Parathyroid adenoma (tissue), 2 donors: ENCODE results near the gene R3HDM2.

ENCODE experiments used
- H2AFZ ChIP-seq: fragments of 300-600 bp; sonication (generic); one replicate; pipeline ENCODE4 v1.7.0; 2017; ENCODE audit warnings: antibody characterized with exemption, mild to moderate bottlenecking
- H3K27ac ChIP-seq: fragments of 300-600 bp; sonication (generic); one replicate; pipeline ENCODE4 v1.7.0; 2017
- H3K27me3 ChIP-seq: fragments of 300-600 bp; sonication (generic); one replicate; pipeline ENCODE4 v1.7.0; 2017; ENCODE audit warnings: low read length; ENCODE audit not compliant: control insufficient read depth, insufficient read depth
- H3K36me3 ChIP-seq: fragments of 300-600 bp; sonication (generic); one replicate; pipeline ENCODE4 v1.7.0; 2017; ENCODE audit warnings: low read length; ENCODE audit not compliant: control insufficient read depth, insufficient read depth
- H3K4me1 ChIP-seq: fragments of 300-600 bp; sonication (generic); one replicate; pipeline ENCODE4 v1.7.0; 2017; ENCODE audit warnings: control low read depth
- H3K4me2 ChIP-seq: fragments of 300-600 bp; sonication (generic); one replicate; pipeline ENCODE4 v1.7.0; 2017; ENCODE audit warnings: low read length
- H3K4me3 ChIP-seq: fragments of 300-600 bp; sonication (generic); one replicate; pipeline ENCODE4 v1.7.0; 2017; ENCODE audit warnings: low read depth, low read length
- H3K79me2 ChIP-seq: fragments of 300-600 bp; sonication (generic); one replicate; pipeline ENCODE4 v1.7.0; 2017; ENCODE audit warnings: control low read depth
- H3K9ac ChIP-seq: fragments of 300-600 bp; sonication (generic); one replicate; pipeline ENCODE4 v1.7.0; 2017; ENCODE audit warnings: mild to moderate bottlenecking
- H3K9me3 ChIP-seq: fragments of 300-600 bp; sonication (generic); one replicate; pipeline ENCODE4 v1.7.0; 2017; ENCODE audit warnings: low read length; ENCODE audit not compliant: control insufficient read depth
- CTCF ChIP-seq: fragments of 300-600 bp; sonication (generic); IDR thresholded peaks from one replicate; pipeline ENCODE4 v1.7.0; 2017; ENCODE audit warnings: antibody characterized with exemption, mild to moderate bottlenecking
- donor health status: primary hyperparathyroidism.

Gene R3HDM2

GRCh38 chr12:57474430-57474829 lies 43.6 kb upstream of the R3HDM2 start:
- H3K4me1 ChIP-seq: peaks cover 11% of the 10 kb centered on the region
- no peak overlapping the region for H2AFZ ChIP-seq
- no peaks in the 10 kb centered on the region for H3K36me3 ChIP-seq
- TF ChIP-seq CTCF: no peak
- no peak overlapping the region for H3K4me2 ChIP-seq
- no peak overlapping the region for H3K27ac ChIP-seq
- H3K9me3 ChIP-seq: no peaks in the 10 kb centered on the region
- H3K27me3 ChIP-seq: peaks cover 7% of the 10 kb centered on the region
- H3K9ac ChIP-seq: no peak overlapping the region
- H3K4me3 ChIP-seq: no peak overlapping the region
- H3K79me2 ChIP-seq: no peaks in the 10 kb centered on the region

GRCh38 chr12:57473886-57474285 lies 43.0 kb upstream of the R3HDM2 start:
- peaks cover 11% of the 10 kb centered on the region for H3K4me1 ChIP-seq
- TF ChIP-seq CTCF: no peak
- H3K9me3 ChIP-seq: no peaks in the 10 kb centered on the region
- H3K4me3 ChIP-seq: no peak overlapping the region
- H3K79me2 ChIP-seq: no peaks in the 10 kb centered on the region
- H3K27me3 ChIP-seq: peaks cover 7% of the 10 kb centered on the region
- H3K36me3 ChIP-seq: no peaks in the 10 kb centered on the region
- H2AFZ ChIP-seq: no peak overlapping the region
- H3K9ac ChIP-seq: no peak overlapping the region
- H3K4me2 ChIP-seq: no peak overlapping the region
- H3K27ac ChIP-seq: no peak overlapping the region

GRCh38 chr12:57473392-57473791 lies 42.5 kb upstream of the R3HDM2 start:
- Histone ChIP-seq H3K79me2 (no peaks in the 10 kb centered on the region), H3K9ac (no peak overlapping the region), H3K9me3 (no peaks in the 10 kb centered on the region), H3K4me3 (no peak overlapping the region), H3K27ac (no peak overlapping the region), H3K36me3 (no peaks in the 10 kb centered on the region), H2AFZ (no peak overlapping the region), H3K4me1 (peaks cover 11% of the 10 kb centered on the region), H3K27me3 (peaks cover 7% of the 10 kb centered on the region), H3K4me2 (no peak overlapping the region)
- no peak for TF ChIP-seq CTCF

- Histone ChIP-seq H3K79me2 (no peaks in the 10 kb centered on the region), H3K9ac (no peak overlapping the region), H3K4me1 (peaks cover 11% of the 10 kb centered on the region), H3K4me2 (no peak overlapping the region), H3K27me3 (peaks cover 7% of the 10 kb centered on the region), H3K9me3 (no peaks in the 10 kb centered on the region), H2AFZ (no peak overlapping the region), H3K4me3 (no peak overlapping the region), H3K27ac (no peak overlapping the region), H3K36me3 (no peaks in the 10 kb centered on the region)
- TF ChIP-seq CTCF: no peak
Measured at GRCh38 chr12:57472391-57472790, 41.5 kb upstream of the R3HDM2 start.

GRCh38 chr12:57471661-57472060 lies 40.8 kb upstream of the R3HDM2 start:
- Histone ChIP-seq H2AFZ (no peak overlapping the region), H3K4me3 (no peak overlapping the region), H3K27me3 (peaks cover 7% of the 10 kb centered on the region), H3K4me1 (peaks cover 11% of the 10 kb centered on the region), H3K36me3 (no peaks in the 10 kb centered on the region), H3K27ac (no peak overlapping the region), H3K9me3 (no peaks in the 10 kb centered on the region), H3K9ac (no peak overlapping the region), H3K79me2 (no peaks in the 10 kb centered on the region), H3K4me2 (no peak overlapping the region)
- TF ChIP-seq CTCF: no peak
